ENCODE data around the gene MUC5B. TPM values are rescaled to one million over a fixed set of nuclear protein-coding genes. Genes with fewer than 3 reads are reported as not detected.

MUC5B gene
- total RNA-seq, 1 donor from 2014 or later = not detected

- no peak overlapping the region for H3K4me3 ChIP-seq (ENCODE audit: low read depth, low read length)
- no peak for TF ChIP-seq CTCF (conservative IDR thresholded peaks at IDR 0.05; ENCODE audit: low read depth, low read length)
- no peak for DNase-seq (ENCODE audit: low read depth)
These were observed 68.6 kb downstream of the MUC5B start for GRCh38 chr11:1291295-1292017.

GRCh38 chr11:1292018-1292643 lies 69.3 kb downstream of the MUC5B start:
- DNase-seq (ENCODE audit: low read depth) = no peak

GRCh38 chr11:1292644-1293618 lies 70.1 kb downstream of the MUC5B start:
- no peak overlapping the region for H3K4me3 ChIP-seq (ENCODE audit: low read depth, low read length)
- TF ChIP-seq CTCF (conservative IDR thresholded peaks at IDR 0.05; ENCODE audit: low read depth, low read length) = no peak
- DNase-seq (ENCODE audit: low read depth) = no peak

More at GRCh38 chr11:1292018-1292643, 69.3 kb downstream of the MUC5B start:
- no peak overlapping the region for H3K4me3 ChIP-seq (ENCODE audit: low read depth, low read length)
- no peak for TF ChIP-seq CTCF (conservative IDR thresholded peaks at IDR 0.05; ENCODE audit: low read depth, low read length)

GRCh38 chr11:1293619-1294015 lies 70.8 kb downstream of the MUC5B start:
- TF ChIP-seq CTCF (conservative IDR thresholded peaks at IDR 0.05; ENCODE audit: low read depth, low read length) = peak; percentile 47
- H3K4me3 ChIP-seq (ENCODE audit: low read depth, low read length) = no peak overlapping the region
- no peak for DNase-seq (ENCODE audit: low read depth)

- TF ChIP-seq CTCF (conservative IDR thresholded peaks at IDR 0.05; ENCODE audit: low read depth, low read length) = no peak
- no peak overlapping the region for H3K4me3 ChIP-seq (ENCODE audit: low read depth, low read length)
- DNase-seq (ENCODE audit: low read depth) = no peak
These were observed 72.2 kb downstream of the MUC5B start for GRCh38 chr11:1295086-1295485.

GRCh38 chr11:1295591-1295990 lies 72.7 kb downstream of the MUC5B start:
- DNase-seq (ENCODE audit: low read depth) = no peak
- no peak for TF ChIP-seq CTCF (conservative IDR thresholded peaks at IDR 0.05; ENCODE audit: low read depth, low read length)
- H3K4me3 ChIP-seq (ENCODE audit: low read depth, low read length) = no peak overlapping the region
